DMS153 treated with DMSO at 0.1 percent for 48 hours (cell line): ENCODE measurements around the gene WDR27.

ENCODE experiments used
- DNase-seq: peaks from one replicate; lab custom pipeline; 2025; ENCODE audit not compliant: unreplicated experiment; lab: John Stamatoyannopoulos, UW

Gene WDR27

DNA sequence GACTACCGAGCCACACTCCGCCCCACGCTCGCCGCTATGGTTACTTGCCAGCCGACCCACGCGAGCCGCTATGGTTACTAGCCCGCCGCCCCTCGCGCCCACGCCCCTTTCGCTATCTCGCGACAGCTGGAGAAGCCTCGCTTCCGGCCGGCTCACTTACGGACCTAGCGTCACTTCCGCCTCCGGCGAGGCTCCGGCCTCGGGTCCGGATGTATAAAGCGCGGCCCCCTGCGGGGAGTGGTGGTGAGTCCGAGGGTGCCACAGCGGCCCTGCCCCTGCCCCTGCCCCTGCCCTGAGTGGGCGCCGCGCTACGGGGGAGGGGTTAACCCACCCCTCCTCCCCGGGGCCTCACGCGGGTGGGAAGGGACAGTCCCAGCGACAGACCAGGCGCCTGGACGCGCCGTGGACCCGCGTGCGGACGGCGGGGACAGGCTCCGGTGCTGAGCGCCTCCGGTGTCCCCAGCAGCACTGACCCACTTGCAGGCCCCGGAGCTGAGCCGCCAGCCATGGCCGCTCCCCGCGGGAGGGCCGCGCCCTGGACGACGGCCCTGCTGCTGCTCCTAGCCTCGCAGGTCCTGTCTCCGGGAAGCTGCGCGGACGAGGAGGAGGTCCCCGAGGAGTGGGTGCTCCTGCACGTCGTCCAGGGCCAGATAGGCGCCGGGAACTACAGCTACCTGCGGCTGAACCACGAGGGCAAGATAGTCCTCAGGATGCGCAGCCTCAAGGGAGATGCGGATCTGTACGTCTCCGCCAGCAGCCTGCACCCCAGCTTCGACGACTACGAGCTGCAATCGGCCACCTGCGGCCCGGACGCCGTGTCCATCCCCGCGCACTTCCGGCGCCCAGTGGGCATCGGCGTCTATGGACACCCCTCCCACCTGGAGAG, at the start of gene WDR27, which contains the start of gene C6orf120:
Gene WDR27, minus strand, starts transcription at position 76 of the 886 bp plus-strand sequence. CDS start 13,024 bp downstream, outside the sequence.
Gene C6orf120, plus strand, starts transcription at position 173 of the 886 bp plus-strand sequence. Its CDS starts 334 bp downstream, at position 507.
- DNase-seq: peak; percentile 67

- DNase-seq: no peak
Observed at GRCh38 chr6:169746556-169746955, 44.7 kb upstream of the WDR27 start.

GRCh38 chr6:169745405-169745804, 43.6 kb upstream of the WDR27 start:
- no peak for DNase-seq

GRCh38 chr6:169741344-169741743, 39.5 kb upstream of the WDR27 start:
- no peak for DNase-seq

- no peak for DNase-seq
Observed at GRCh38 chr6:169738976-169739529, 37.2 kb upstream of the WDR27 start.

- DNase-seq: no peak
Observed at GRCh38 chr6:169738204-169738975, 36.6 kb upstream of the WDR27 start.

DNA sequence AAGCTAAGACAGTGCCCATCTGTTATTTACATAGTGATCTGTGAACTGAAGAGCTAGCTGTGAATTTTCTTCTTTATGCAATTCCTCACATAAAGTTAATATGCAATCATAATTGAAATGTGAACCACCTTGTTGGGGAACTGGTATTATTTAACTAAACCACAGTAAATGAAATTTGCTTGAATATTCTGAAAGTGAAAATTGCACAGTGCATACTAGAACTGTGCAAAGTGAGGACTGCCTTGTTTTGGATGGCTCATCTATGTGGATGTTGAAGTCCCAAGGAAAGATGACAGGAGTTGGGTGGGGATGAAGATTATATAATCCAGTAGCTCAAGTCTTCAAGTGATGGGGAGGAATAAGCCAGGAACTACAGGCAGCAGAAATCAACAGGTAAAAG, 28.1 kb upstream of the WDR27 start:
- no peak for DNase-seq

DNA sequence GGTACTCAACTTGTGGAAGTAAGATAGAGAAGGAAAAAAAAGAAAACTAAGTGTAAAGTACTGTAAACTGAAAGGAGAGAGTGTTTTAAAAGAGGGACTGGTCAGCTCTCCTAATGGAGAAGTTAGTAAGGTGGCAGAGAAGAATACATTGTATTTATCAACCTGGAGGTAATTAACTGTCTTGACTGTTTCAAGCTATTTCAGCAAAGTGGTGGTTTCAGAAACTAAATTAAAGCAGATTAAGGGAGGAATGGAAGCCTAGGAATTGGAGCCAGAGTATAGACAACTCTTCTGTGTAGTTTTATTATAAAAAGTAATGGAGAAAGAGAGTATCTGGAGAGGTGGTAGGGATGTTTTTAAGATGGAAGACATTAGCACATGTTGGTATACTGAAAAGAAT, 25.1 kb upstream of the WDR27 start:
- no peak for DNase-seq

GRCh38 chr6:169726049-169726400, 24.2 kb upstream of the WDR27 start:
- no peak for DNase-seq

GRCh38 chr6:169725125-169726048, 23.6 kb upstream of the WDR27 start:
- peak; percentile 26 for DNase-seq

GRCh38 chr6:169724494-169725124, 22.8 kb upstream of the WDR27 start, which contains the start of gene PHF10:
Gene PHF10 (minus strand): TSS chr6:169724500. CDS start chr6:169723931, 569 bp downstream.
- peak; percentile 26 for DNase-seq

DNA sequence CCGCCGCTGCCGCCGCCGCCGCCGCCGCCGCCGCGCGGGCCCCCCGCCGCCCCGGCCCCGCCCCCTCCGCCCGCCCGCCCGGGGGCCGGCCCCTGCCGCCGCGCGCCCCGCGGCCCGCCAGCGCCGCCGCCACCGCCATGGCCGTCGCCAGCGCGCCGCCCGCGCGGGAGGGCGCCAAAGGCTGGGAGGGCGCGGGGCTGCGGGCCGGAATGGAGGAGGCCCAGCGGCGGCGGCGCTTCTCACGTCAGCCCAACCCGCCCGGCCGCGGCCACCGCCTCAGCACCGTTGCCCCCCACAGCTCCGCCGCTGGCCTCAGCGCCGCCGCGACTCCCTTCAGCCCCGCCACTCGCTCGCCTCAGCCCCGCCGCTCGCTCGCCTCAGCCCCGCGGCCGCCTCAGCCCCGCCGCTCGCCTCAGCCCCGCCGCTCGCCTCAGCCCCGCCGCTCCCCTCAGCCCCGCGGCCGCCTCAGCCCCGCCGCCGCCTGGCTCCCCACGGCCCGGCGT, 22.2 kb upstream of the WDR27 start:
- no peak for DNase-seq

- no peak for DNase-seq
Observed at GRCh38 chr6:169723200-169723909, 21.5 kb upstream of the WDR27 start.

- no peak for DNase-seq
Observed at GRCh38 chr6:169722362-169723199, 20.8 kb upstream of the WDR27 start.

DNA sequence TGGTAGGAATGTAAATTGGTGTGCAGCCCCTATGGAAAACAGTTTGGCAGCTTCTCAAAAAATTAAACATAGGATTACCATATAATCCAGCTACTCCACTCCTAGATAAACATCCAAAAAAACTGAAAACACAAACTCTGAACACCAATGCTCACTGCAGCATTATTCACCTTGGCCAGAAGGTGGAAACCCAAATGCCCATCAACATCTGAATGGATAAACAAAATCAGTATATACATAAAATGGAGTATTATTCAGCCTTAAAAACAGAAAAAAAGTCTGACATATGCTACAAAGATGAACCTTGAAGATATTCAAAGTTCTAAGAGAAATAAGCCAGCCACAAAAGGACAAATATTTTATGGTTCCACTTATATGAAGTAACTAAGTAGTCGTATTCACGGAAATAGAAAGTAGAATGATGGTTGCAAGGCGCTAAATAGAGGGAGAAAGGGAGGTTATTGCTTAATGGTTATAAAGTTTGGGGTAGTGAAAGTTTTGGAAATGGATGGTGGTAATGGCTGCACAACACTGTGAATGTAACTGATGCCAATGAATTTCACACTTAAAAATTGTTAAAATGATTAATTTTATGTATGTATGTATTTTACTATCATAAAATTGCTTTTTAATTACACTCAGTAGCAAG, 18.5 kb upstream of the WDR27 start:
- no peak for DNase-seq

- DNase-seq: no peak
Observed at GRCh38 chr6:169719117-169719516, 17.3 kb upstream of the WDR27 start.

GRCh38 chr6:169714595-169714994, 12.8 kb upstream of the WDR27 start:
- DNase-seq: no peak

GRCh38 chr6:169714178-169714577, 12.3 kb upstream of the WDR27 start:
- DNase-seq: no peak
